H1 (cell line): Measurements from ENCODE around the gene ATP7B. TPM values are rescaled to one million over a fixed set of nuclear protein-coding genes. Genes with fewer than 3 reads are reported as not detected.

Experiments used
- ASH2L ChIP-seq: fragments of 200-600, 300-600 bp; sonication (generic); IDR thresholded peaks from one replicate; pipeline ENCODE4 v1.7.1; 2017; ENCODE audit warnings: low read length
- BACH1 ChIP-seq: IDR thresholded peaks from 2 replicates; pipeline ENCODE4 v1.6.1; 2012; ENCODE audit warnings: low read length, improper control_type of control experiment
- CTCF ChIP-seq, 3 experiments: IDR thresholded peaks; 1 replicate in 2 of 3; 2 replicates in 1 of 3; pipeline versions ENCODE4 v1.5.1 to v1.6.1; 2011; ENCODE audit warnings: low read length in 3 of 3, mild to moderate bottlenecking in 3 of 3, inconsistent platforms in 2 of 3, low read depth in 1 of 3, moderate library complexity in 1 of 3; ENCODE audit not compliant: insufficient read depth in 1 of 3; ENCODE audit errors: control extremely low read depth in 1 of 3
- EZH2 ChIP-seq: fragments of 200-600 bp; sonication (generic); IDR thresholded peaks from 2 replicates; pipeline ENCODE4 v1.7.1; 2012; ENCODE audit warnings: low read depth, mild to moderate bottlenecking, moderate library complexity, low read length, inconsistent platforms; ENCODE audit not compliant: severe bottlenecking
- KDM4A ChIP-seq: IDR thresholded peaks from one replicate; pipeline ENCODE4 v1.7.1; 2012; ENCODE audit warnings: low read depth, mild to moderate bottlenecking, moderate library complexity, low read length, inconsistent platforms; ENCODE audit not compliant: severe bottlenecking
- KDM5A ChIP-seq: fragments of 200-600 bp; IDR thresholded peaks from 2 replicates; pipeline ENCODE4 v1.7.1; 2012; ENCODE audit warnings: mild to moderate bottlenecking, low read length, inconsistent platforms, mixed read lengths
- NRF1 ChIP-seq: IDR thresholded peaks from 2 replicates; pipeline ENCODE4 v1.6.1; 2011; ENCODE audit warnings: mild to moderate bottlenecking, low read depth, low read length, improper control_type of control experiment
- POLR2A ChIP-seq, 2 experiments: IDR thresholded peaks; 1 replicate in 1 of 2; 2 replicates in 1 of 2; pipeline ENCODE4 v1.6.1; 2011; ENCODE audit warnings: low read depth in 2 of 2, low read length in 2 of 2, mild to moderate bottlenecking in 2 of 2; ENCODE audit errors: control extremely low read depth in 1 of 2
- RFX5 ChIP-seq: IDR thresholded peaks from 2 replicates; pipeline ENCODE4 v1.6.1; 2011; ENCODE audit warnings: low read depth, low read length, improper control_type of control experiment, borderline replicate concordance
- SIRT6 ChIP-seq: IDR thresholded peaks from one replicate; pipeline ENCODE4 v1.7.1; 2012; ENCODE audit warnings: low read length, inconsistent platforms
- SP1 ChIP-seq: IDR thresholded peaks from 2 replicates; pipeline ENCODE4 v1.6.1; 2011; ENCODE audit warnings: low read depth, low read length
- SP4 ChIP-seq: IDR thresholded peaks from 2 replicates; pipeline ENCODE4 v1.6.1; 2012; ENCODE audit warnings: low read length, inconsistent platforms
- SUZ12 ChIP-seq: fragments of 200-600 bp; sonication (generic); IDR thresholded peaks from 2 replicates; pipeline ENCODE4 v1.6.1; 2012; ENCODE audit warnings: mild to moderate bottlenecking, inconsistent platforms, low read length, moderate library complexity, mixed read lengths
- TAF7 ChIP-seq: optimal IDR thresholded peaks from 2 replicates; pipeline ENCODE3; 2011; ENCODE audit warnings: low read depth, mild to moderate bottlenecking, inconsistent platforms, low read length, moderate library complexity, borderline replicate concordance
- TBP ChIP-seq: IDR thresholded peaks from 2 replicates; pipeline ENCODE4 v1.6.1; 2011; ENCODE audit warnings: low read depth, low read length, improper control_type of control experiment
- TEAD4 ChIP-seq: IDR thresholded peaks from 2 replicates; pipeline ENCODE4 v1.6.1; 2012; ENCODE audit warnings: low read depth, low read length, inconsistent platforms, mixed read lengths
- YY1 ChIP-seq: IDR thresholded peaks from 2 replicates; pipeline ENCODE4 v1.6.1; 2011; ENCODE audit warnings: low read depth, mild to moderate bottlenecking, low read length
- polyA plus RNA-seq, 7 experiments: library from polyadenylated mRNA; depleted of rRNA in 3 of 7; stranded (reverse) in 5 of 7; unstranded in 2 of 7; fragments of >200 nt in 5 of 7; fragments of 200-250 nt in 2 of 7; gene quantifications; 1 replicate in 5 of 7; 2 replicates in 1 of 7; 4 replicates in 1 of 7; pipeline versions ENCODE4 v1.2.1 to v1.2.3, GENCODE V29; 2011 to 2013; ENCODE audit warnings: missing spikeins in 2 of 7, mixed read lengths in 2 of 7
- total RNA-seq: library from RNA; stranded (reverse); fragmentation: NEBNext Ultra II Directional; extraction: Animal tissue kit (Norgen Biotek cat#: 25700); gene quantifications from 2 replicates; pipeline ENCODE4 v1.2.1, GENCODE V29; 2021

ATP7B gene
- total and polyA plus RNA-seq, 2 of the 8 experiments (the other 6 are each of a cell fraction or from before 2014, with no cell fraction given): 4.1 to 9.2 TPM

- no peak for TF ChIP-seq RFX5
- TF ChIP-seq EZH2: no peak
- TF ChIP-seq BACH1: peak; percentile 62
- TF ChIP-seq TAF7: peak; percentile 70
- peak; percentile 95 for TF ChIP-seq YY1
- peak; percentile 48; the same call in 1 of the 2 replicates for TF ChIP-seq SUZ12
- TF ChIP-seq NRF1: 0 out of 2 replicates have a peak, but pooled peaks have one; percentile 2
- peak; percentile 96 for TF ChIP-seq SP1
- no peak for TF ChIP-seq TEAD4
- TF ChIP-seq TBP: peak; percentile 83
- no peak; a peak in 1 of 4 replicates for TF ChIP-seq CTCF (IDR thresholded peaks at IDR 0.05; ENCODE audit: control extremely low read depth in 1 of 3, insufficient read depth in 1 of 3, low read depth in 1 of 3, low read length in 3 of 3)
- peak; percentile 96 for TF ChIP-seq SP4
- peak; percentile 68 for TF ChIP-seq ASH2L
- no peak for TF ChIP-seq SIRT6
- TF ChIP-seq KDM4A: peak; percentile 100
- peak; percentile 95 for TF ChIP-seq KDM5A
- peak; percentile 80 to 91 for TF ChIP-seq POLR2A (IDR thresholded peaks at IDR 0.05; ENCODE audit: control extremely low read depth in 1 of 2, low read depth in 2 of 2, low read length in 2 of 2)
- TF ChIP-seq, all 59 proteins: peak for 20
Observed at GRCh38 chr13:52011632-52012511, 622 bp upstream of the ATP7B start, which contains the start of gene ALG11 (continued).
